GM18505 (cell line): Measurements from ENCODE around the gene SLC38A1.
"Not testable (repeated sequence)": the region's sequence is repeated elsewhere in the genome, so short reads cannot be mapped to it uniquely, and the experiment has no call there.

ENCODE experiments used
- ATAC-seq: cut with Tn5 transposase; IDR thresholded peaks from one replicate; pipeline ENCODE4 v1.9.1; 2021; ENCODE audit not compliant: unreplicated experiment
- POLR2A ChIP-seq: IDR thresholded peaks from 4 replicates; pipeline ENCODE4 v1.6.1; 2011; ENCODE audit warnings: borderline replicate concordance; ENCODE audit not compliant: insufficient read depth, insufficient read length; ENCODE audit errors: extremely low read depth

Gene SLC38A1

DNA sequence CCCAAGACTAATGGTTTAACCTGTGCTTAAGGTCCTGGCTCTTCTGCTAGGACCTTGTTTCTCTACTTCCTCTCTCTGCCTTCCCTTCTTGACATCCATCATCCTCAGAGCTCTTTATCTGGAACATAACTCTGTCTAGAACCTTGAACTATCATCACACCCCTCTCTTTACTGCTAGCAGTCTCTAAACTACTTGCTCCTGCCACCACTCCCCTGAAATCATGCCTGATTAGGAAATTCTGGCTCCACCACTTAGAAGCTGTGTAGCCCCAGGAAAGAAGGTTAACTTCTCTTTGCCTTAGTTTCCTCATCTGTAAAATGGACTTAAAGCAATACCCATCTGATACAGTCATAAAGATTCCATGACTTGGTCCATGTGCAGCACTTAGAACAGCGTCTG is 9.1 kb downstream of the SLC38A1 start:
- no peak for TF ChIP-seq POLR2A
- no peak for ATAC-seq

DNA sequence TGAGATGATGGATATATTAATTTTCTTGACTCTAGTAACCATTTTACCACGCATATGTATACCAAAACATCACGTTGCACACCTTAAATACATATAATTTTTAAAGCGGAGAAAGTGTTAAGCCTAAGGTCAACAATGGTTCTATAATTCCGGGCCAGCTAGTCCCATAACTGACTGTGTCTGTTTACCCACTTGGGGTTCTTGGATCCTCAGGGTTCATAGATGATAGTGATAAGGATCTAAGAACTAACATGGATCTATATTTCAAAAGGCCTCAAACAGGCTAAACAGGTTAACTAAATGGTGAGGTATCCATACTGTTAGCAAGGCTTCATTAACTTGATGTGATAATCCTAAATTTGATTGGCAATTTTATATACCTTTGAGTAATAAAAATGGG is 9.8 kb downstream of the SLC38A1 start:
- TF ChIP-seq POLR2A: no peak
- ATAC-seq: no peak

DNA sequence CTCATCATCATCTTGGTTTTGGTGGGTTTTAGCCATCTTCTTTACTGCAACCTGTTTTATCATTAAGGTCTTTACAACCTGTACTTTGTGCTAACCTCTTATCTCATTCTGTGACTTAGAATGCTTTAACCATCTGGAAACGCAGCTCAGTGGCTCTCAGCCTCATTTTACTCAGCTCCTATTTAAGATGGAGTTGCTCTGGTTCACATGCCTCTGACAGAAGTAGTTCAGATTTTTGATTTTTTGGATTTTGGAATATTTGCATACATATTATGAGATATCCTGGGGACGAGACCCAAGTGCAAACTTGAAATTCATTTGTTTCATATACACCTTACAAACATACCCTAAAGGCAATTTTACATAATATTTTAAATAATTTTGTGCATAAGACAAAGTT is 10.7 kb downstream of the SLC38A1 start:
- no peak for TF ChIP-seq POLR2A
- no peak for ATAC-seq

DNA sequence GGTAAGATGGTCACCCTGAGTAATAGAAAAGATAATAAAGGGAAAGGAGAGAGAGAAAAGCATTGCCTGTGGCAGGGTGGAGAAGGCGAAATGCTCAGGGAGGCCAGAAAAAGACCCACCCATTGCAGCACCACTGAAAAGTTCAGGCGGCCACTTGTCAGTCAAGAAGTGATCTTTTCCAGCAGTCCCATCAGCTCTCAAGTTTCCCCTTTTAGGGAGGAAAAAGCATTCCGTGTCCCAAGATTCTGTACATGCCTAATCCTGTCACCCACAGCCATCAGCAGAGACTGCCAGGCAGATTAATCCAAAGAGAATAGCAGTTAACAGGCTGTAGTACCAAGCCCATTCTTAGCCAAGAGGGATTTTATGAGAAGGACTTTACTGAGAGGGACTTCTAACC is 11.9 kb downstream of the SLC38A1 start:
- ATAC-seq: no peak
- no peak for TF ChIP-seq POLR2A

DNA sequence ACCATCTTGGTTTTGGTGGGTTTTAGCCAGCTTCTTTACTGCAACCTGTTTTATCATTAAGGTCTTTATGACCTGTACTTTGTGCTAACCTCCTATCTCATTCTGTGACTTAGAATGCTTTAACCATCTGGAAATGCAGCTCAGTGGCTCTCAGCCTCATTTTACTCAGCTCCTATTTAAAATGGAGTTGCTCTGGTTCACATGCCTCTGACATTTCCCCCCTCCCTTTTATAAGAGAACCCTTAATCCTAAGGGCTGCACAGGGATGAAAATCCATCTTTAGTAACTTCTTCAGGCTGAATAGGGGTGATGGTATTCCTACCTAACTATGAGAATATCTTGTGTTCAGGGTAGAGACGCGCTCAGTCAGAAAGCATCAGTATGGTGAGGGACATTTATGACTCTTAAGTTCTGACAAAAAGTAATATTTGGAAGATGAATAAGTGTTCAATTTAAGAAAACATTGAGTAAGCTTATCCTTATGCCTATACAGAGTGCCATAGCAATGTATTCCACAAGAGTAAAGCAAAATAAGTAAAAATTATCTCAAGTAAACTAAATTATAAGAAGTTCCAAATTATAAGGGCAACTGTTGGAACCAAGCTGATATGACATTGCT is 15.2 kb downstream of the SLC38A1 start:
- no peak for ATAC-seq
- no peak for TF ChIP-seq POLR2A

DNA sequence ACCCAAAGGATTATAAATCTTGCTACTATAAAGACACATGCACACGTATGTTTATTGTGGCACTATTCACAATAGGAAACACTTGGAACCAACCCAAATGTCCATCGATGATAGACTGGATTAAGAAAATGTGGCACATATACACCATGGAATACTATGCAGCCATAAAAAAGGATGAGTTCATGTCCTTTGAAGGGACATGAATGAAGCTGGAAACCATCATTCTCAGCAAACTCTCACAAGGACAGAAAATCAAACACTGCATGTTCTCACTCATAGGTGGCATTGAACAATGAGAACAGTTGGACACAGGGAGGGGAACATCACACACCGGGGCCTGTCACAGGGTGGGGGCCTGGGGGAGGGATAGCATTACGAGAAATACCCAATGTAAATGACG is 16.8 kb downstream of the SLC38A1 start:
- not testable (repeated sequence) for ATAC-seq

DNA sequence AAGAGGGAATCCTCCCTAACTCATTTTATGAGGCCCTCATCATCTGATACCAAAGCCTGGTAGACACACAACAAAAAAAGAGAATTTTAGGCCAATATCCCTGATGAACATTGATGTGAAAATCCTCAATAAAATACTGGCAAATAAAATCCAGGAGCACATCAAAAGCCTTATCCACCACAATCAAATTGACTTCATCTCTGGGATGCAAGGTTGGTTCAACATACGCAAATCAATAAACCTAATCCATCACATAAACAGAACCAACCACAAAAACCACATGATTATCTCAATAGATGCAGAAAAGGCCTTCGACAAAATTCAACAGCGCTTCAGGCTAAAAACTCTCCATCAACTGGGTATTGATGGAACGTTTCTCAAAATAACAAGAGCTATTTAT is 18.9 kb downstream of the SLC38A1 start:
- not testable (repeated sequence) for ATAC-seq

DNA sequence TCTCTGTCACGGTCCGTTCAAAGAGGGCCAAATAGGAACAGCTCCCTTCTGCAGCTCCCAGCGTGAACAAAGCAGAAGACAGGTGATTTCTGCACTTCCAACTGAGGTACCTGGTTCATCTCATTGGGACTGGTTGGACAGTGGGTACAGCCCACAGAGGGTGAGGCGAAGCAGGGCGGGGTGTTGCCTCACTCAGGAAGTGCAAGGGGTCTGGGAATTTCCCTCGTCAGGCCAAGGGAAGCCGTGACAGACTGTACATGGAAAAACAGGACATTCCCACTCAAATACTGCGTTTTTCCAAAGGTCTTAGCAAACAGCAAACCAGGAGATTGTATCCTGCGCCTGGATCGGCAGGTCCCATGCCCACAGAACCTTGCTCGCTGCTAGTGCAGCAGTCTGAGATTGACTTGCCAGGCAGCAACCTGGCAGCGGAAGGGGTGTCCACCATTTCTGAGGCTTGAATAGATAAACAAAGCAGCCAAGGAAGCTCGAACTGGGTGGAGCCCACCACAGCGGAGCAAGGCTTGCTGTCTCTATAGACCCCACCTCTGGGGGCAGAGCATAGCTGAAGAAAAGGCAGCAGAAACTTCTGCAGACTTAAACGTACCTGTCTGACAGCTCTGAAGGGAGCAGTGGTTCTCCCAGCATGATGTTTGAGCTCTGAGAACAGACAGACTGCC is 22.7 kb downstream of the SLC38A1 start:
- ATAC-seq: no peak

DNA sequence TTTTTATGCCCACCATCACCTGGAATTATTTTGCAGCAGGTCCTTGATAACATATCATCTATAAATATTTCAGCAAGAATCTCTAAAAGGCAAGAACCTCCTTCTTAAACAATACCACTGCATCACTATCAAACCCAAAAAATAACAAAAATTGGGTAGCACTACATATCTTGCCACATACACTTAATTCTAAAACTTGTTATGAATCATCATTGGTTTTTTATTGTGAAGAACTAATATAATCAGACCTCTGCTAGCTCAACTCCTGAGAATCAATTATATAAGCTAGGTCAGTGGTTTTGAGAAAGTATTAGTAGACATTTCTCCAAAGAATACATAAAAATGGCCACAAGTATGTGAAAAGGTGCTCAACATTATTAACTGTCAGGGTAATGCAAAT is 23.8 kb downstream of the SLC38A1 start:
- TF ChIP-seq POLR2A: no peak
- ATAC-seq: no peak

More for the DNA sequence above, 22.7 kb downstream of the SLC38A1 start:
- no peak for TF ChIP-seq POLR2A

DNA sequence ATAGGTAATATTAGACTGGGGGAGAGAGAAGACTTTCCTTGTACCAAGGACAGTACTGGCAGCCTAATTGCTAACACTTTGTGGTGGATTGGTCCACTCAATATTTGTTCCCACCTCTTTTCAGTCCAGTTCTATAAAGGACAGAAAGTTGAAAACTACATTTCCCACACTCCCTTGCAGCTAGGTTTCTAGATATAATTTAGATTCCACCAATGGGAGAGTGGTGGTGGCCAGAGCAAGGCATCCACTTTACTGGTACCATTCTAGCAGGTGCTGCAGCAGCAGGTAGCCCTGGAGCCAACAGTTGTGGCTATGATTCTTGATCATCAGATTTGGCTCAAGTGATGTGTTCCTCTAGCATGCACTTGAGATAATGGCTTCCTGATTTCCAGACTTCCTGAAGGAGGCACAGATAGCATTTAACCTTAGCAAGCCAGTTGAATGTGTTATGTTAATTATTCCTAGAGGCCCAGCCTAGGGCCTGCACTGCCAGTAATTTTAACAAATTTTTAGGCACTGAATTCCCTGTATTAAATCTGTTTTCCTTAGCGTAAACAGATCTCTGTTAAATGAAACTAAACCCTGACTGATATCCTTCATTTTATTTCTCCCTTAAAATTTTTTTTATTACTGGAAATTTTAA is 24.4 kb downstream of the SLC38A1 start:
- no peak for TF ChIP-seq POLR2A
- ATAC-seq: no peak

DNA sequence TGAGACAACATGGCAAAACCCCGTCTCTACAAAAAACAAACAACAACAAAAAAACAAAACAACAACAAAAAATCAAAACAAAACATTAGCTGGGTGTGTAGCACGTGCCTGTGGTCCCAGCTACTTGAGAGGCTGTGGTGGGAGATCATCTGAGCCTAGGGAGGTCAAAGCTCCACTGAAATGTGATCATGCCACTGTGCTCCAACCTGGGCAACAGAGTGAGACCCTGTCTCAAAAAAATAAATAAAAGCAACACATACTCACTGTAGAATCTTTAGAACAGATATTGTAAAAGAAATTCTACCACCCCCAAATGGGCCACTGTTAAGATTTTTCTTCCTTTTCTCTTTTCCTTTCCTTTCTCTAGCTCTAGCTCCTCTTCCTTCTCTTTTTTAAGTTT is 26.3 kb downstream of the SLC38A1 start:
- no peak for TF ChIP-seq POLR2A
- ATAC-seq: no peak

DNA sequence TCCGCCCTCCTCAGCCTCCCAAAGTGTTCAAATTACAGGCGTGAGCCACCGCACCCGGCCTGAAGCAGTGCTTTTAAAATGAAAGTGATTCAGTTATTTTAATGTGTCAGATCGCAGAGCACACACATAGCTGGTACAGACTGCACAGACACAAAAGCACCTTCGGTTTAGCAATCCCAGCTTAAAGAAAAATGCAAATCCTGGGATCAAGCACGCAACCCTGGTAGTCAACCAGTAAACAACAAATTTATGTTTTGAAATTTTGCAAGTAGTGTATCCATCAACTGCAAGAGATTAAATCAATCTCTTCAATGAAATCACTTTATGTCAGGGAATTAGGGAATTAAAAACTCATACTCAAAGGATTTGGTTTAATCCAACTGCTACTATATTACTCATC is 28.4 kb downstream of the SLC38A1 start:
- no peak for TF ChIP-seq POLR2A
- no peak for ATAC-seq

DNA sequence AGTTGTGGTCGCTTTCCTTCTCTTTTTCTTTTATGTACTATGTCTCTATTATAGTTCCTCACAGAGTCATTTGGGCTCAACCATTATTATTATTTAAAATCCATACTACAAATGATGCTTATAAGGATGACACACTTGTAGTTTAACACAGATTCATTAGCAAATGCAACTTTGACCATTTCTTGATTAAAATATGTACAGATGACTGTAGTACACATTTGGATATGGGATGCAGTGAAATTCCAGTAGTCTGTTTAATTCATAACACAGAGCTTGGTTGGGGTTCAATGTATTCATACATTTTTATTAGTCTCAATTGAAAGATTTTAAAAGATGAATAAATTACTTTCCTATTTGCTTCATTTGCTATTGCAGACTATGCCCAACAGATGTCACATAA is 30.0 kb downstream of the SLC38A1 start:
- no peak for ATAC-seq
- no peak for TF ChIP-seq POLR2A

DNA sequence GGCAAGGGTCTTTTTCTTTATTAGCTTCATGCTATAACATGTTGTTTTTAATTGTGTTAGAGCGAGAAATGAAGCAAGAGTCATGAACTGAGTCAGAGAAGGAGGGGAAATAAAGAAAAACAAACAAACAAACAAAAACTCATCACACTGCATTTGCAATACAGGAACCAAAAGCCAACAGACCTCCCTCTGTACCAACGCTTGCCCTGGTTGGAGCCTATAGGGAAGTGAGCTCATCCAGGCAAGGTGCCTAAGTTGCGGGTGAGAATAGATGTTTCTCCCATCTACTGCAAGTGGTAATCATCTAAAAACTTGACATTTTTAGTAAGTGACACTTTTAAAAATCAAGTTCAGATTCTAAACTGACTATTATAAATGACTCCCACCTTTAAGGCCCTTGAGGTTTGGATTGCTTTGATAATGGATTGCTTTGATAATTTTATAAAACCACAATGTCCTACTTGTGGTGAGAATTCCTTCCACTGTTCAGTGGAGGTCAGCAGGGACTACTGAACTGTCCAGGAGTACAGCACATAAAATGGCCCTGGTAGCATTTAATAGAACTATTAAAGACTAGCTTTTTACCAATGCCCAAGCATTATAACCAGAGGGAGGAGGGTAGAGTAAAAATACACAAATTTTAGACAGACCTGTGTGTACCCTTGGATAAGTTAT is 31.3 kb downstream of the SLC38A1 start:
- no peak for TF ChIP-seq POLR2A
- no peak for ATAC-seq
